ENCODE results near the gene ATP1A2.

DNA sequence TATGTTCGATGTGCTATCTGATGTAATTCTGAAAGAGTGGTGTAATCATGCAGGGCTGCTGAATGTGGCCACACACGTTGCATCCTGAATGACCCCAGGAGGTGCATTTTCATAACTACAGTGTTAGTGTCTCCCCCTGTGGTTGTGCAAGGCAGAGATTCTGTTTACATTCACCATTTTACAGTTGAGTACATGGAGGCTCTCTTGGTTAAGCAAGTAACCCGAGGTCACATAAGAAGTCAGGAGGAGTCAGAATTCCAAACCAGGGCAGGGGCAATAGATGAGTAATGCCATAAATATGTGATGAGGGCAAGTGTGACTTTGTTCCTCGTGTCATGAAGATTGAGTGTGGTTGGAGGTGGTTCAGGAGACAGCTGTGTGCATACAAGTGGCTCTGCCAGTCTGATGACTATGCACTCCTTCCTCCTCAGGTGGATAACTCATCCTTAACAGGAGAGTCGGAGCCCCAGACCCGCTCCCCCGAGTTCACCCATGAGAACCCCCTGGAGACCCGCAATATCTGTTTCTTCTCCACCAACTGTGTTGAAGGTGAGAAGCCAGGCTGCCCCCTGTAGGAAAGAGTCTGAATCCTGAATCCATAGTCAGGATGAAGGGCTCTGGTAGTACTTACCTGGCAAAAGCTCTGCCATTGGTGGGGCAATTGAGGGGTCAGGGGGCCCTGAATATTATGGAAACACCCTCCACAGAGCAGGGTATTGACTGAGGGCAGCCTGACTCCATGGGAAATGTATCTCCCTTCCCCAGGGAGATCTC is 9.3 kb downstream of the ATP1A2 start:
- TF ChIP-seq, protein P1, sequence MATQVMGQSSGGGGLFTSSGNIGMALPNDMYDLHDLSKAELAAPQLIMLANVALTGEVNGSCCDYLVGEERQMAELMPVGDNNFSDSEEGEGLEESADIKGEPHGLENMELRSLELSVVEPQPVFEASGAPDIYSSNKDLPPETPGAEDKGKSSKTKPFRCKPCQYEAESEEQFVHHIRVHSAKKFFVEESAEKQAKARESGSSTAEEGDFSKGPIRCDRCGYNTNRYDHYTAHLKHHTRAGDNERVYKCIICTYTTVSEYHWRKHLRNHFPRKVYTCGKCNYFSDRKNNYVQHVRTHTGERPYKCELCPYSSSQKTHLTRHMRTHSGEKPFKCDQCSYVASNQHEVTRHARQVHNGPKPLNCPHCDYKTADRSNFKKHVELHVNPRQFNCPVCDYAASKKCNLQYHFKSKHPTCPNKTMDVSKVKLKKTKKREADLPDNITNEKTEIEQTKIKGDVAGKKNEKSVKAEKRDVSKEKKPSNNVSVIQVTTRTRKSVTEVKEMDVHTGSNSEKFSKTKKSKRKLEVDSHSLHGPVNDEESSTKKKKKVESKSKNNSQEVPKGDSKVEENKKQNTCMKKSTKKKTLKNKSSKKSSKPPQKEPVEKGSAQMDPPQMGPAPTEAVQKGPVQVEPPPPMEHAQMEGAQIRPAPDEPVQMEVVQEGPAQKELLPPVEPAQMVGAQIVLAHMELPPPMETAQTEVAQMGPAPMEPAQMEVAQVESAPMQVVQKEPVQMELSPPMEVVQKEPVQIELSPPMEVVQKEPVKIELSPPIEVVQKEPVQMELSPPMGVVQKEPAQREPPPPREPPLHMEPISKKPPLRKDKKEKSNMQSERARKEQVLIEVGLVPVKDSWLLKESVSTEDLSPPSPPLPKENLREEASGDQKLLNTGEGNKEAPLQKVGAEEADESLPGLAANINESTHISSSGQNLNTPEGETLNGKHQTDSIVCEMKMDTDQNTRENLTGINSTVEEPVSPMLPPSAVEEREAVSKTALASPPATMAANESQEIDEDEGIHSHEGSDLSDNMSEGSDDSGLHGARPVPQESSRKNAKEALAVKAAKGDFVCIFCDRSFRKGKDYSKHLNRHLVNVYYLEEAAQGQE (IDR thresholded peaks at IDR 0.05), result no peak
- TF ChIP-seq, protein P2, sequence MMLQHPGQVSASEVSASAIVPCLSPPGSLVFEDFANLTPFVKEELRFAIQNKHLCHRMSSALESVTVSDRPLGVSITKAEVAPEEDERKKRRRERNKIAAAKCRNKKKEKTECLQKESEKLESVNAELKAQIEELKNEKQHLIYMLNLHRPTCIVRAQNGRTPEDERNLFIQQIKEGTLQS (IDR thresholded peaks at IDR 0.05), result no peak
- TF ChIP-seq, protein P3, sequence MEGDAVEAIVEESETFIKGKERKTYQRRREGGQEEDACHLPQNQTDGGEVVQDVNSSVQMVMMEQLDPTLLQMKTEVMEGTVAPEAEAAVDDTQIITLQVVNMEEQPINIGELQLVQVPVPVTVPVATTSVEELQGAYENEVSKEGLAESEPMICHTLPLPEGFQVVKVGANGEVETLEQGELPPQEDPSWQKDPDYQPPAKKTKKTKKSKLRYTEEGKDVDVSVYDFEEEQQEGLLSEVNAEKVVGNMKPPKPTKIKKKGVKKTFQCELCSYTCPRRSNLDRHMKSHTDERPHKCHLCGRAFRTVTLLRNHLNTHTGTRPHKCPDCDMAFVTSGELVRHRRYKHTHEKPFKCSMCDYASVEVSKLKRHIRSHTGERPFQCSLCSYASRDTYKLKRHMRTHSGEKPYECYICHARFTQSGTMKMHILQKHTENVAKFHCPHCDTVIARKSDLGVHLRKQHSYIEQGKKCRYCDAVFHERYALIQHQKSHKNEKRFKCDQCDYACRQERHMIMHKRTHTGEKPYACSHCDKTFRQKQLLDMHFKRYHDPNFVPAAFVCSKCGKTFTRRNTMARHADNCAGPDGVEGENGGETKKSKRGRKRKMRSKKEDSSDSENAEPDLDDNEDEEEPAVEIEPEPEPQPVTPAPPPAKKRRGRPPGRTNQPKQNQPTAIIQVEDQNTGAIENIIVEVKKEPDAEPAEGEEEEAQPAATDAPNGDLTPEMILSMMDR (IDR thresholded peaks at IDR 0.05; ENCODE audit: low read depth, low read length, missing input control), result no peak
- TF ChIP-seq RAD21 (IDR thresholded peaks at IDR 0.05), result no peak
- TF ChIP-seq YY1 (IDR thresholded peaks at IDR 0.05), result no peak
